ENCODE results near the gene HCST.
A peak's percentile ranks its signal among the peaks of the same experiment; 100 is the strongest.

The HCST gene

GRCh38 chr19:35869327-35870123 lies 32.8 kb upstream of the HCST start (continued):
- TF ChIP-seq ZNF645 (tag by site-specific recombination; IDR thresholded peaks at IDR 0.05) (no peak), ZSCAN30 (tag by site-specific recombination; IDR thresholded peaks at IDR 0.05) (no peak; the same call in 1 of the 2 replicates), RBAK (tag by site-specific recombination; IDR thresholded peaks at IDR 0.05) (no peak), YY2 (tag by site-specific recombination; IDR thresholded peaks at IDR 0.05) (no peak), ZNF777 (tag by site-specific recombination; IDR thresholded peaks at IDR 0.05; ENCODE audit: borderline replicate concordance) (no peak), KLF10 (tag by site-specific recombination; IDR thresholded peaks at IDR 0.05) (peak; percentile 84), SCRT1 (tag by site-specific recombination; IDR thresholded peaks at IDR 0.05; ENCODE audit: borderline replicate concordance) (peak; percentile 96; the same call in 1 of the 2 replicates), ZNF571 (tag by site-specific recombination; IDR thresholded peaks at IDR 0.05) (no peak), ZNF114 (tag by site-specific recombination; IDR thresholded peaks at IDR 0.05) (no peak), ZNF335 (tag by site-specific recombination; conservative IDR thresholded peaks at IDR 0.05) (peak; percentile 100), GLI2 (tag by site-specific recombination; IDR thresholded peaks at IDR 0.05; ENCODE audit: borderline replicate concordance, low read depth) (no peak), CTCF (tag by site-specific recombination; IDR thresholded peaks at IDR 0.05) (0 out of 2 replicates have a peak, but pooled peaks have one; percentile 52), ZNF629 (tag by site-specific recombination; IDR thresholded peaks at IDR 0.05) (peak; percentile 54), ZNF585B (tag by site-specific recombination; IDR thresholded peaks at IDR 0.05) (no peak), HOXA7 (CRISPR knock-in tag; IDR thresholded peaks at IDR 0.05; ENCODE audit: borderline replicate concordance) (no peak), ZNF660 (tag by site-specific recombination; IDR thresholded peaks at IDR 0.05) (peak; percentile 67; the same call in 1 of the 2 replicates), ZNF155 (tag by site-specific recombination; IDR thresholded peaks at IDR 0.05) (no peak), SP3 (tag by site-specific recombination; IDR thresholded peaks at IDR 0.05) (peak; percentile 100), KLF1 (tag by site-specific recombination; IDR thresholded peaks at IDR 0.05) (peak; percentile 95), TCF7L2 (IDR thresholded peaks at IDR 0.05; ENCODE audit: borderline replicate concordance, low read depth, low read length) (no peak), KLF16 (tag by site-specific recombination; IDR thresholded peaks at IDR 0.05) (peak; percentile 97), ZNF426 (tag by site-specific recombination; IDR thresholded peaks at IDR 0.05) (no peak), ZBTB20 (tag by site-specific recombination; IDR thresholded peaks at IDR 0.05) (peak; percentile 40; the same call in 1 of the 2 replicates), IKZF3 (tag by site-specific recombination; IDR thresholded peaks at IDR 0.05) (peak; percentile 88), ZNF366 (tag by site-specific recombination; conservative IDR thresholded peaks at IDR 0.05) (no peak), ZNF23 (tag by site-specific recombination; IDR thresholded peaks at IDR 0.05; ENCODE audit: borderline replicate concordance) (no peak), ZNF600 (tag by site-specific recombination; IDR thresholded peaks at IDR 0.05) (peak; percentile 97), ZNF202 (tag by site-specific recombination; IDR thresholded peaks at IDR 0.05; ENCODE audit: borderline replicate concordance) (no peak), ZNF157 (tag by site-specific recombination; IDR thresholded peaks at IDR 0.05) (no peak), ZNF704 (tag by site-specific recombination; IDR thresholded peaks at IDR 0.05) (no peak), ZNF558 (tag by site-specific recombination; IDR thresholded peaks at IDR 0.05) (no peak), ZNF473 (tag by site-specific recombination; IDR thresholded peaks at IDR 0.05) (no peak)
- TF ChIP-seq, protein P1, sequence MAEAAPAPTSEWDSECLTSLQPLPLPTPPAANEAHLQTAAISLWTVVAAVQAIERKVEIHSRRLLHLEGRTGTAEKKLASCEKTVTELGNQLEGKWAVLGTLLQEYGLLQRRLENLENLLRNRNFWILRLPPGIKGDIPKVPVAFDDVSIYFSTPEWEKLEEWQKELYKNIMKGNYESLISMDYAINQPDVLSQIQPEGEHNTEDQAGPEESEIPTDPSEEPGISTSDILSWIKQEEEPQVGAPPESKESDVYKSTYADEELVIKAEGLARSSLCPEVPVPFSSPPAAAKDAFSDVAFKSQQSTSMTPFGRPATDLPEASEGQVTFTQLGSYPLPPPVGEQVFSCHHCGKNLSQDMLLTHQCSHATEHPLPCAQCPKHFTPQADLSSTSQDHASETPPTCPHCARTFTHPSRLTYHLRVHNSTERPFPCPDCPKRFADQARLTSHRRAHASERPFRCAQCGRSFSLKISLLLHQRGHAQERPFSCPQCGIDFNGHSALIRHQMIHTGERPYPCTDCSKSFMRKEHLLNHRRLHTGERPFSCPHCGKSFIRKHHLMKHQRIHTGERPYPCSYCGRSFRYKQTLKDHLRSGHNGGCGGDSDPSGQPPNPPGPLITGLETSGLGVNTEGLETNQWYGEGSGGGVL (tag by site-specific recombination; IDR thresholded peaks at IDR 0.05) = no peak
- TF ChIP-seq, protein P2, sequence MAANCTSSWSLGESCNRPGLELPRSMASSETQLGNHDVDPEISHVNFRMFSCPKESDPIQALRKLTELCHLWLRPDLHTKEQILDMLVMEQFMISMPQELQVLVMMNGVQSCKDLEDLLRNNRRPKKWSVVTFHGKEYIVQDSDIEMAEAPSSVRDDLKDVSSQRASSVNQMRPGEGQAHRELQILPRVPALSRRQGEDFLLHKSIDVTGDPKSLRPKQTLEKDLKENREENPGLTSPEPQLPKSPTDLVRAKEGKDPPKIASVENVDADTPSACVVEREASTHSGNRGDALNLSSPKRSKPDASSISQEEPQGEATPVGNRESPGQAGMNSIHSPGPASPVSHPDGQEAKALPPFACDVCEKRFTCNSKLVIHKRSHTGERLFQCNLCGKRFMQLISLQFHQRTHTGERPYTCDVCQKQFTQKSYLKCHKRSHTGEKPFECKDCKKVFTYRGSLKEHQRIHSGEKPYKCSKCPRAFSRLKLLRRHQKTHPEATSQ (tag by site-specific recombination; IDR thresholded peaks at IDR 0.05) = no peak

Measured in HEK293 (cell line).